T-helper 2 cell treated with Interferon-gamma antibody and Interleukin-4, amounts not matched to agents 5 μg/mL and 100 μg/mL, for 36 hours (primary cell): ENCODE measurements around the gene NLRP9.
"Not testable (repeated sequence)": the region's sequence is repeated elsewhere in the genome, so short reads cannot be mapped to it uniquely, and the experiment has no call there.

Experiments
- DNase-seq: peaks from one replicate; pipeline ENCODE4 v3.0.0; 2021; ENCODE audit warnings: low spot score
- H3K27ac Mint-ChIP-seq: one replicate; pipeline ENCODE4 v1.8.0; 2021; ENCODE audit warnings: mild to moderate bottlenecking, mixed read lengths
- H3K27me3 Mint-ChIP-seq: one replicate; pipeline ENCODE4 v1.8.0; 2021; ENCODE audit warnings: low read depth, mixed read lengths
- H3K36me3 Mint-ChIP-seq: one replicate; pipeline ENCODE4 v1.8.0; 2021; ENCODE audit warnings: low read depth, mixed read lengths
- H3K4me1 Mint-ChIP-seq: one replicate; pipeline ENCODE4 v1.8.0; 2021; ENCODE audit warnings: low read depth, mixed read lengths
- H3K4me3 Mint-ChIP-seq: one replicate; pipeline ENCODE4 v1.8.0; 2022; ENCODE audit warnings: mild to moderate bottlenecking, moderate library complexity, mixed read lengths
- H3K9me3 Mint-ChIP-seq: one replicate; pipeline ENCODE4 v1.8.0; 2021; ENCODE audit warnings: mixed read lengths

NLRP9 gene

DNA sequence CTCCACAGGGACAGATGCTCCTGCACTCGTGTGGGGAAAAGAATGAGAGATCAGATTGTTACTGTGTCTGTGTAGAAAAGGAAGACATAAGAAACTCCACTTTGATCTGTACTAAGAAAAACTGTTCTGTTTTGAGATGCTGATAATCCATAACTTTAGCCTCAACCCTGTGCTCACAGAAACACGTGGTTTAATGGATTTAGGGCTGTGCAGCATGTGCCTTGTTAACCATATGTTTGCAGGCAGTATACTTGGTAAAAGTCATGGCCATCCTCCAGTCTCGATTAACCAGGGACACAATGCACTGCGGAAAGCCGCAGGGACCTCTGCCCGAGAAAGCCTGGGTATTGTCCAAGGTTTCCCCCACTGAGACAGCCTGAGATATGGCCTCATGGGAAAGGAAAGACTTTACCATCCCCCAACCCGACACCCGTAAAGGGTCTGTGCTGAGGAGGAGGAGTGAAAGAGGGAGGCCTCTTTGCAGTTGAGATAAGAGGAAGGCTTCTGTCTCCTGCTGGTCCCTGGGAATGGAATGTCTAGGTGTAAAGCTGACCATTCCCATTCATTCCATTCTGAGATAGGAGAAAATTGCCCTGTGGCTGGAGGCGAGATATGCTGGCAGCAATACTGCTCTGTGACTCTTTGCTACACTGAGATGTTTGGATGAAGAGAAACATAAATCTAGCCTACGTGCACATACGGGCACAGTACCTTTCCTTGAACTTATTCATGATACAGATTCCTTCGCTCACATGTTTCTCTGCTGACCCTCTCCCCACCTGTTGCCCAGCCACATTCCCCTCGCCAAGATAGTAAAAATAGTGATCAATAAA is 20.1 kb downstream of the NLRP9 start:
- H3K27me3 Mint-ChIP-seq, H3K4me3 Mint-ChIP-seq, DNase-seq, H3K36me3 Mint-ChIP-seq, H3K27ac Mint-ChIP-seq, H3K4me1 Mint-ChIP-seq: not testable (repeated sequence)
- peaks cover 26% of the 10 kb centered on the region for H3K9me3 Mint-ChIP-seq

DNA sequence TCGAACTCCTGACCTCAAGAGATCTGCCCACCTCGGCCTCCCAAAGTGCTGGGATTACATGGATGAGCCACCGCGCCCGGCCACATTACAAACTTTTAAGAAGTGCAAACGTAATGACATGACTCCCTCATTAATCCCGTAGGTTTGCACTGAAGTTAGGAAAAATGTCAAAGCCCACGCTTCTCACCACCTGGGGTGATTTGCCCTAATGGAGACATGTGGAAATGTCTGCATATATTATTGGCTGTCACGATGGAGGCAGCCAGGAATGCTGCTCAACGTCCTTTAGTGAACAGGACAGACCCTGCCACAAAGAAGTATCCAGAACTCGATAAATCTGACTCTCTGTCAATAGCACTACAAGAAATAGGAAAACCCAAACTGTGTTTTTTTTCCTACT is 21.0 kb downstream of the NLRP9 start:
- Mint-ChIP-seq H3K4me1 (no peaks in the 10 kb centered on the region), H3K27me3 (no peaks in the 10 kb centered on the region), H3K27ac (no peak overlapping the region), H3K36me3 (peaks cover 3% of the 10 kb centered on the region), H3K9me3 (peaks cover 29% of the 10 kb centered on the region), H3K4me3 (no peak overlapping the region)
- DNase-seq = no peak

DNA sequence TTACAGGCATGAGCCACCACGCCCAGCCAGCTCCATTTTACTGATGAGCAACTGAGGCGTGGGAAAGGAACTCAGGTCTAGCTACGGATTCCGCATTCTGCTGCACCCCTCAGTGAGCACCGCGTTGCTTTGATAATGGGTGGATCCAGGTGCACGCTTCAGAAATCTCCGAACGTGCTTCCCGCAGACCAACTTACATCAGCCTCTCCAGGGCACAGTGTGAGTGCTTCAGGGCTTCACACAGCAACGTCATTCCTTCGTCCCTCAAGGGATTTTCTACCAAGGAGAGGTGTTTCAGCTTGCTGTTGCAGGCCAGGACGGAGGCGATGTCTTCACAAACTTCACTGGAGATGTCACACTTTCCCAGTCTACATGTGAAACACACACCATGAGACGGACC is 21.7 kb downstream of the NLRP9 start:
- no peak overlapping the region for H3K27ac Mint-ChIP-seq
- no peaks in the 10 kb centered on the region for H3K27me3 Mint-ChIP-seq
- no peak for DNase-seq
- H3K9me3 Mint-ChIP-seq = peaks cover 25% of the 10 kb centered on the region
- H3K4me3 Mint-ChIP-seq = no peak overlapping the region
- peaks cover 3% of the 10 kb centered on the region for H3K36me3 Mint-ChIP-seq
- H3K4me1 Mint-ChIP-seq = no peaks in the 10 kb centered on the region

DNA sequence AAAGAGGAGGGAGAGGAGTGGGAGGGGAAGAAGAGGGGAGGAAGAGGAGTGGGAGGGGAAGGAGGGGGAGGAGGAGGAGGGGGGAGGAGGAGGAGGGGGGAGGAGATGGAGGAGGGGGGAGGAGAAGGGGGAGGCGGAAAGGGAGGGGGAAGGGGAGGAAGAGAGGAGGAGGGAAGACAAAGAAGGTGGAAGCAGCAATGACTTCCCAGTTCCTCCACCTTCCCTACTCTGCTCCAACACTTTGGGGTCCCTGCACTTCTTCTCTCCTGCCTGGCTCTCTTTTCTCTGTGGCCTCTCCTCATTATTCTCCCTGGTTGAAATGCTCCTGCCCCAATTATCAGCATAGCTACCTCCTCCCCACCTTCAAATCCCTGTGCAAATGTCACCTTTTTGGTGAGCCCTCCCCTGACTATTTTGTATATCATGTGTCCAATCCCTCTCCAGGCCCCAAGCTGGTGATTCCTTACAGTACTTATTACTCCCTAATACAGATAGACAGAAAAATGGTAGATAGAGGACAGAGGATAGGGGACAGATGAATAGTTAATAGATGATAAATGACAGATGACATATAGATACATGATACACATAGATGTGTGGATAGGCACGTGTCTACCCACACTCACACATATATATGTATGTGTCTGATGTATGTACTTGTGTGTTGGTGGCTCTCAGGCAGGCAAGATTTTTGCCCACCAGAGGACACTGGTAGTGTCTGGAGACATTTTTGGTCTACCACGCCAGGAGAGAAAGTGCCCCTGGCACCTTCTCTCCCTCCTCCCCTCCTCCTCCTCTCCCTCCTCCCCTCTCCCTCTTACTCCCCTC is 25.2 kb downstream of the NLRP9 start:
- H3K36me3 Mint-ChIP-seq = peaks cover 3% of the 10 kb centered on the region
- peaks cover 10% of the 10 kb centered on the region for H3K9me3 Mint-ChIP-seq
- no peak for DNase-seq
- no peaks in the 10 kb centered on the region for H3K27me3 Mint-ChIP-seq
- no peak overlapping the region for H3K4me3 Mint-ChIP-seq
- no peaks in the 10 kb centered on the region for H3K4me1 Mint-ChIP-seq
- H3K27ac Mint-ChIP-seq = no peak overlapping the region

DNA sequence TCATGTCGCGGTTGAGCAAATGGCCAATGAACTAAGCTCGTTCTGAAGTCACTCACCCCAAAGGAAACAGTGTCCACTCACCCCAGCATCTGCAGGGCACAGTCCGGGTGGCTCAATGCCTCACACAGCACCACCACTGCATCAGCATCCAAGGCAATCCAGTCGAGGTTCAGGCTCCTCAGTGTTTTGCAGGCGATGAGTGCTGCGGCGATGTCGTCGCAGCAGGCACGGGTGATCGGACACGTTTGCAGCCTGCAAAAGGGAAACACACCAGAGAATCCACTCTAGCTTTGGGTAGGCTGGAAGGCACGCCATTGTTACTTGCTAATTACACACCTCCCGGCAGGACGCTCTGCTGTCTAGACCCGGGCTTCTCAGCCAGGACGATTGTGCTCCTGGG is 26.5 kb downstream of the NLRP9 start:
- Mint-ChIP-seq H3K36me3 (peaks cover 3% of the 10 kb centered on the region), H3K9me3 (peaks cover 10% of the 10 kb centered on the region), H3K4me3 (no peak overlapping the region), H3K27me3 (no peaks in the 10 kb centered on the region), H3K27ac (no peak overlapping the region), H3K4me1 (no peaks in the 10 kb centered on the region)
- DNase-seq = no peak

DNA sequence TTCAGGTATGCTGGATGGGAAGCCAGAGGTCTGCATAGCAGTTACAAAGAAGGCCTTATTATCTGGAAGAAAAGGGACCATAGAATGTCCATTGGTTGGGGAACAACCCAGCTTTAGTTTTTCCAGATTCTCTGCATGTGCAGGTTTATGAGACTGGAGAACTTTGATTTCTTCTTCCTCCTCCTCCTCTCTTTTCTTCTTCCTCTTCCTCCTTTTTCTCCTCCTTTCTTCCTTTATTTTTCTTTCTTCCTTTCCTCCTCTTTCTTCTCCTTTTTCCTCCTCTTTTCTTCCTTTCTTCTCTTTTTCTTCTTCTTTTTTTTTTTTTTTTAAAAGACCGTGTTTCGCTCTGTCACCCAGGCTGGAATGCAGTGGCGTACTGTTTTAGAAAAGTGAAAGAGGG is 32.2 kb downstream of the NLRP9 start:
- Mint-ChIP-seq H3K4me3 (no peak overlapping the region), H3K9me3 (no peaks in the 10 kb centered on the region), H3K36me3 (peaks cover 8% of the 10 kb centered on the region), H3K27me3 (no peaks in the 10 kb centered on the region), H3K27ac (no peak overlapping the region), H3K4me1 (peaks cover 2% of the 10 kb centered on the region)
- DNase-seq = no peak

DNA sequence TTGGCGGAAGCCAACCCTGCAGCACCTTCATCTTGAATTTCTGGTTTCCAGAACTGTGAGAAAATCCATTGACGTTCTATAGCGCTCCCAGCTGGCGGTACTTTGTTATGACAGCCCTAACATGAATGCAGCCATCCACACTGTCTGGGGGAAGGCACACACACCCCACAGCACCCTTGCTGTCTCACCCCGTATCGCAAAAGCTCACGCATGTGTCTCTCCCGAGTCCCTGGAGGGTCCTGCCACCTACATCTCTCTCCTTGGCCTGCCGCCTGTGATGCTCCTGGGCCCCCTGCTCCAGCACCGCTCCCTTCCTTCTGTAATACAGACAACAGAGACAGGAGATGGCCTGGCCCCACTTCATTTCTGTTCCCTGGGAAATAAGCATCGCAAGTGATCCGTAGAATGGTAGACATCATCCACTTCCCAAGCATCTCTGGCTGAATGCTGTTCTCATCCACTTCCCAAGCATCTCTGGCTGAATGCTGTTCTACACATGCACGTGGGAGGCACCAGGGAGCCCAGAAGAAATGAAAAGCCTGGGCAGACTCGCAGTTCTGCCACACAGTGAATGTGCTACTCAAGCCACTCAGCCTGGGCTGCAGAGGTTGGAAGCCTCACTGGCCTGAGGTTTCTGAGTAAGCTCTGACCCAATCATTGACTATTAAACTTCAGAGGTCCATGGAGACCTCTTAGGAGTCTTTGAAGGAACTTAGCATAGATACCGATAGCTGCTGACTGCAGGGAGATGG is 33.5 kb downstream of the NLRP9 start:
- H3K36me3 Mint-ChIP-seq = peaks cover 12% of the 10 kb centered on the region
- no peak for DNase-seq
- H3K4me1 Mint-ChIP-seq = peaks cover 2% of the 10 kb centered on the region
- no peaks in the 10 kb centered on the region for H3K27me3 Mint-ChIP-seq
- H3K27ac Mint-ChIP-seq = no peak overlapping the region
- no peak overlapping the region for H3K4me3 Mint-ChIP-seq
- no peaks in the 10 kb centered on the region for H3K9me3 Mint-ChIP-seq

DNA sequence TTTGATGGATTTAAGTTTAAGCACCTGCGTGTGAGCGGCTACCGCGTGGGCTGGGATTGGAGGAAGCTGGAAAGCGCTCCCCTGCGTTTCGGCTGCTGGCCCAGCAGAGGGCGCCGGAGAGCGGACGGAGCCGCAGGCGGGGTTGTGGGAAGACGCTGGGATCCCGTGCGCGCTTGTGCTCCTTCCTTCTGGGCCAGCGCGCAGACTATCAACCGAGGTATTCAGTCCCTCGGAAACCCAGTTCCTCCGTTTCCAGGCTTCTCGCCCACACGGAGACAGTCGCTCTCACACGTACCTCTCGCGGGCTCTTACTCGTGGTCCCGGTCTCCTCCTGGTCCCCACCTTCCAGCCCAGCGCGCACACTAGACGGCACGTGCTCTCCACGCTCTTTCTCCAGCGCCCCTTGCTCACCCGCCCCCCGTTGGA is 34.4 kb downstream of the NLRP9 start:
- Mint-ChIP-seq H3K27ac (no peak overlapping the region), H3K27me3 (no peaks in the 10 kb centered on the region), H3K4me3 (no peak overlapping the region), H3K9me3 (no peaks in the 10 kb centered on the region), H3K36me3 (peaks cover 12% of the 10 kb centered on the region), H3K4me1 (peaks cover 2% of the 10 kb centered on the region)
- DNase-seq = peak; percentile 40

DNA sequence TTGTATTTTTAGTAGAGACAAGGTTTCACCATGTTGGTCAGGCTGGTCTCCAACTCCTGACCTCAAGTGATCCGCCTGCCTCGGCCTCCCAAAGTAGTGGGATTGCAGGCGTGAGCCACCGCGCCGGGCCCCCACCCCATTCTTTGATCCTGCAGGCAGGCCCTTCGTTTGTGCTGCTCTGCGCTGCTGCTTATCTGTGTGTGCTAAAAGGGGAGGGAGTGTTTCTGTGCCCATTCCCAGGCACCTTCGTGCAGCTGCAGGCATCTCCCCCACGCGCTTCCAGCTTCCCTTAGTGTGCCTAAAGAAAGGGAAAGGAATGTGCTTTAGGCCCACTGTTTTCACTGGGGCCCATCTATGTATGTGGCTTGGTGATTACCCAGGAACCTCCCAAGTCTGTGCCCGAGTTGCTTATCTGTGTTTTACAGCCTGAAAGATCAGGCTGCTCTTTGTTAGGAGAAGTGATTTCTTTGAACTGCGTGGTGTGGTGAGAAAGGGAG is 36.0 kb downstream of the NLRP9 start:
- Mint-ChIP-seq H3K4me1 (peaks cover 2% of the 10 kb centered on the region), H3K36me3 (peaks cover 22% of the 10 kb centered on the region), H3K27ac (no peak overlapping the region), H3K9me3 (no peaks in the 10 kb centered on the region), H3K4me3 (no peak overlapping the region), H3K27me3 (no peaks in the 10 kb centered on the region)
- no peak for DNase-seq

DNA sequence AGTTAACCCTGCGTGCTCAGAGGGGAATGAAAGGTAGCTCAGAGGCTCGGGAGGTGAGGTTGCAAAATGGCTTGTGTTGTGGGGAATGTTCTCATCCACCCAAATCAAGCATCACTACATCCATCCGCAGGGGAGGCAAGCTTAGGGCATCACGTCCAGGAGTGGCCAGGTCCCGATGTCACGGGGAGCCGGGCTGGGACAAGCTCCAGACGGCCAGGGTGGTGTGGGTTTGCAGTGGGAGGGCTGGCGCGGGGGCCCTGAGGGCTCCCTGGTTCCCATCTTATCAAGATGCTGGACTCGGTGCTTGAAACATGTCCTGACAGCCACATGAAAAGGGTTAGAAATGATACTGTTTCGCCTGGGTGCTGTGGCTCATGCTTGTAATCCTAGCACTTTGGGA is 37.4 kb downstream of the NLRP9 start:
- H3K9me3 Mint-ChIP-seq = no peaks in the 10 kb centered on the region
- H3K4me3 Mint-ChIP-seq = no peak overlapping the region
- H3K36me3 Mint-ChIP-seq = peaks cover 25% of the 10 kb centered on the region

DNA sequence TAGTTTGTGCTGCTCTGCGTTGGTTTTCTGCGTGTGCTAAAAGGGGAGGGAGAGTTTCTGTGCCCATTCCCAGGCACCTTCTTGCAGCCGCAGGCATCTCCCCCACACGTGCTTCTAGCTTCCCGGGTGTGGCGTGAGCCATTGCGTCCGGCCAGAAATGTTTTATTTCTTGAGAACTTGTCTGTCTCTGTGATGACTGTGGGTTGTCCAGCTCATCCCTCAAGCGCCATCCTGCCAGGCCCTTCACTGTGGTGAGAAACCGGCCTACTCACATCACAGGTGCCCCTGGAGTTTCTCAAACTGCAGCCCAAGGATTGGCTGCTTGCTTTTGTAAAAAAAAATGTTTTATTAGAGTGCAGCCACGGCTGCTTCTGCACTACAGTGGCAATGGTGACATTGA is 39.0 kb downstream of the NLRP9 start:
- H3K4me3 Mint-ChIP-seq = no peak overlapping the region
- H3K27ac Mint-ChIP-seq = no peak overlapping the region
- DNase-seq = no peak
- H3K36me3 Mint-ChIP-seq = peaks cover 20% of the 10 kb centered on the region
- H3K4me1 Mint-ChIP-seq = peaks cover 2% of the 10 kb centered on the region
- H3K27me3 Mint-ChIP-seq = no peaks in the 10 kb centered on the region
- H3K9me3 Mint-ChIP-seq = no peaks in the 10 kb centered on the region

More for the DNA sequence above, 37.4 kb downstream of the NLRP9 start:
- Mint-ChIP-seq H3K27me3 (no peaks in the 10 kb centered on the region), H3K27ac (no peak overlapping the region), H3K4me1 (peaks cover 2% of the 10 kb centered on the region)
- DNase-seq = no peak

DNA sequence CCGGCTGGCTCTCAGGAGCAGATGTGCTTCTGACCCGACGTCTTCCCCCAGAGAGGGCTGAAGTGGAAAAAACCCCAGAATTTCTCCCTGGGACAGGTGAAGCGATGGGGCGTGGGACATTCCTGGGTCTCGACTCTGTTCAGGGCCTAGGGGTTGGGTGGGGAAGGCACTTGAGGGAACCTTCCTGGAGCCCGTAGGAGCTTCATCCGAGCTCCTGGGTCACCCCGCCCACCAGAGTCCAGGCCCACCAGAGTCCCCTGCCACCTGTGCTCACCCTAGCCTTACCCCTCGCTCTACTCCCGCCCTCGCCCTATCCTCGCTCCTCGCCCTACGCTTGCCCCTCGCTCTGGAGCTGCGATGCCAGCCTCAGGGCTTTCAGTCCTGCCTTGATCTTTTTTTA is 39.9 kb downstream of the NLRP9 start:
- H3K27me3 Mint-ChIP-seq = no peaks in the 10 kb centered on the region
- no peaks in the 10 kb centered on the region for H3K4me1 Mint-ChIP-seq
- H3K36me3 Mint-ChIP-seq = peaks cover 23% of the 10 kb centered on the region
- H3K4me3 Mint-ChIP-seq = no peak overlapping the region
- no peaks in the 10 kb centered on the region for H3K9me3 Mint-ChIP-seq
- H3K27ac Mint-ChIP-seq = peak overlapping the region; percentile 6
- no peak for DNase-seq

DNA sequence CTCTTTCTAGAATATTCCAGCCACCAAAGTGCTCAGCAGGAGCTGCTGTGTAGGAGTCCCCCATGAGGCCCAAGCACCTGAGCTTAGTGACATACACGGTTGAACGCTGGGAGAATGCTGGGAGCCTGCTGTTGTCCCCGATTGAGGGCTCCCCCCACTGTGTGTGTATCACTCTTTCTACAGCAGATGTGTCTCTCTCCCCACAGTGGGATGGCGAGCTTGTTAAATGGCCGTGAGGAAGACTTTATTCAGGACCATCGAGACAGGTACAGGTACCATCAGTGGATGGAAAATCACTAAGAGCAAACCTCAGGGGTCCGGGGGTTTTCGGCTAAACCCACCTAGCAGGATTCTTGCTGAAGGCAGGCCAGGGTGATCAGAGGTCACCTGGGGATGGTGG is 40.5 kb downstream of the NLRP9 start:
- Mint-ChIP-seq H3K4me3 (no peak overlapping the region), H3K27me3 (no peaks in the 10 kb centered on the region), H3K27ac (no peak overlapping the region), H3K9me3 (no peaks in the 10 kb centered on the region), H3K4me1 (no peaks in the 10 kb centered on the region), H3K36me3 (peaks cover 23% of the 10 kb centered on the region)
- DNase-seq = no peak

DNA sequence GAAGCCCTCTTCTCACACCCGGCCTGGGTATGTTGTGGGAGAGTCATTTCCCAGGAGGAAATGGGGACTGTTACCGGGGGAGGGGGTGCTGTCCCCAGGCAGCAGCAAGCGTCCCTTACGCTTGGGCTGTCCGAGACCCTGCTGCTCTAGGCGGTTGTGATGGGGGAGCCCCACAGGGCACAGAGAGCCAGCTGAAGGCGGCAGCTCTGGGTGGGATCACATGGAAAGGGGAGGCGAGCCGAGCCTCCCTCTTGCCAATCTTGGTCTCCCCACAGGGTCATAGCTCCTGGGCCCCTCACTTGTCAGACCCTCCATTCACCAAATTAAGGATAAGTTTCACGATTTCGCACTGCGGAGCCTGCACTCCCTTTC is 41.1 kb downstream of the NLRP9 start:
- Mint-ChIP-seq H3K4me1 (no peaks in the 10 kb centered on the region), H3K9me3 (no peaks in the 10 kb centered on the region), H3K27me3 (no peaks in the 10 kb centered on the region), H3K4me3 (no peak overlapping the region), H3K36me3 (peaks cover 23% of the 10 kb centered on the region), H3K27ac (no peak overlapping the region)
- no peak for DNase-seq
